Keratinocyte (primary cell): ENCODE results near the gene APBB1IP.

Experiments used
- EZH2 ChIP-seq: IDR thresholded peaks from one replicate; pipeline ENCODE4 v1.6.1; 2012; ENCODE audit warnings: inconsistent platforms, mild to moderate bottlenecking, low read length, moderate library complexity
- TF ChIP-seq, protein P1 (sequence below), 3 experiments: IDR thresholded peaks in 1 of 3; conservative IDR thresholded peaks in 1 of 3; optimal IDR thresholded peaks in 1 of 3; 2 replicates in 2 of 3; 3 replicates in 1 of 3; pipeline versions ENCODE3 to v1.5.1; 2011; ENCODE audit warnings: low read length in 3 of 3, mild to moderate bottlenecking in 3 of 3, moderate library complexity in 2 of 3, control low read depth in 1 of 3, inconsistent platforms in 1 of 3; ENCODE audit not compliant: insufficient read depth in 2 of 3; ENCODE audit errors: extremely low read depth in 1 of 3

- TF ChIP-seq, protein P1, sequence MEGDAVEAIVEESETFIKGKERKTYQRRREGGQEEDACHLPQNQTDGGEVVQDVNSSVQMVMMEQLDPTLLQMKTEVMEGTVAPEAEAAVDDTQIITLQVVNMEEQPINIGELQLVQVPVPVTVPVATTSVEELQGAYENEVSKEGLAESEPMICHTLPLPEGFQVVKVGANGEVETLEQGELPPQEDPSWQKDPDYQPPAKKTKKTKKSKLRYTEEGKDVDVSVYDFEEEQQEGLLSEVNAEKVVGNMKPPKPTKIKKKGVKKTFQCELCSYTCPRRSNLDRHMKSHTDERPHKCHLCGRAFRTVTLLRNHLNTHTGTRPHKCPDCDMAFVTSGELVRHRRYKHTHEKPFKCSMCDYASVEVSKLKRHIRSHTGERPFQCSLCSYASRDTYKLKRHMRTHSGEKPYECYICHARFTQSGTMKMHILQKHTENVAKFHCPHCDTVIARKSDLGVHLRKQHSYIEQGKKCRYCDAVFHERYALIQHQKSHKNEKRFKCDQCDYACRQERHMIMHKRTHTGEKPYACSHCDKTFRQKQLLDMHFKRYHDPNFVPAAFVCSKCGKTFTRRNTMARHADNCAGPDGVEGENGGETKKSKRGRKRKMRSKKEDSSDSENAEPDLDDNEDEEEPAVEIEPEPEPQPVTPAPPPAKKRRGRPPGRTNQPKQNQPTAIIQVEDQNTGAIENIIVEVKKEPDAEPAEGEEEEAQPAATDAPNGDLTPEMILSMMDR (optimal IDR thresholded peaks at IDR 0.05 in 1 of 3, IDR thresholded peaks at IDR 0.05 in 1 of 3, conservative IDR thresholded peaks at IDR 0.05 in 1 of 3; ENCODE audit: extremely low read depth in 1 of 3, insufficient read depth in 2 of 3, low read length in 3 of 3), result no peak
- no peak for TF ChIP-seq EZH2
These were observed 69.3 kb downstream of the APBB1IP start for GRCh38 chr10:26507441-26507840.
